GM23338 (cell line): ENCODE data around the gene HSPA9. TPM values are rescaled to one million over a fixed set of nuclear protein-coding genes. Genes with fewer than 3 reads are reported as not detected.

Experiments
- ATAC-seq: fragments of 200-7000 bp; cut with Tn5 transposase; 3 replicates; pipeline ENCODE4 v1.9.1; 2020
- DNase-seq: peaks from one replicate; pipeline ENCODE4 v3.0.0-alpha.2; 2015; ENCODE audit warnings: low spot score
- H2AFZ ChIP-seq: fragments of 200-600 bp; sonication (generic); 2 replicates; pipeline ENCODE4 v1.8.0; 2016; ENCODE audit warnings: antibody characterized with exemption, mild to moderate bottlenecking, moderate library complexity
- H3F3A ChIP-seq: fragments of 200-600 bp; sonication (generic); replicated peaks from 2 replicates; pipeline ENCODE4 v1.8.0; 2017; ENCODE audit warnings: antibody characterized with exemption, mixed run types, low read depth
- H3K27ac ChIP-seq: fragments of 200-600 bp; sonication (generic); 2 replicates; pipeline ENCODE4 v1.6.1; 2016; ENCODE audit warnings: low read depth
- H3K27me3 ChIP-seq: fragments of 200-600 bp; sonication (generic); 2 replicates; pipeline ENCODE4 v1.8.0; 2016; ENCODE audit warnings: mild to moderate bottlenecking, mixed run types, moderate library complexity; ENCODE audit not compliant: insufficient read depth
- H3K36me3 ChIP-seq: fragments of 200-600 bp; sonication (generic); 2 replicates; pipeline ENCODE4 v1.8.0; 2016; ENCODE audit warnings: mild to moderate bottlenecking; ENCODE audit not compliant: insufficient read depth
- H3K4me1 ChIP-seq: fragments of 200-600 bp; sonication (generic); 2 replicates; pipeline ENCODE4 v1.8.0; 2016; ENCODE audit warnings: mild to moderate bottlenecking, moderate library complexity; ENCODE audit not compliant: insufficient read depth
- H3K4me2 ChIP-seq: fragments of 200-600 bp; sonication (generic); 2 replicates; pipeline ENCODE4 v1.7.1; 2017; ENCODE audit warnings: mixed run types
- H3K4me3 ChIP-seq: fragments of 200-600 bp; sonication (generic); 2 replicates; pipeline ENCODE4 v1.6.1; 2016; ENCODE audit warnings: mixed run types
- H3K79me2 ChIP-seq: fragments of 200-600 bp; sonication (generic); replicated peaks from 2 replicates; pipeline ENCODE4 v1.8.0; 2017; ENCODE audit warnings: mild to moderate bottlenecking; ENCODE audit not compliant: insufficient read depth
- H3K9me2 ChIP-seq: fragments of 200-600 bp; sonication (generic); 2 replicates; pipeline ENCODE4 v1.8.0; 2017; ENCODE audit not compliant: insufficient read depth
- H4K20me1 ChIP-seq: fragments of 200-600 bp; sonication (generic); replicated peaks from 2 replicates; pipeline ENCODE4 v1.8.0; 2017; ENCODE audit warnings: mild to moderate bottlenecking; ENCODE audit not compliant: insufficient read depth
- H3K27ac Mint-ChIP-seq: 2 replicates; pipeline ENCODE4 v1.8.0; 2020; ENCODE audit warnings: inconsistent platforms, mild to moderate bottlenecking, moderate library complexity, mixed read lengths
- H3K27me3 Mint-ChIP-seq: 3 replicates; pipeline ENCODE4 v1.8.0; 2022; ENCODE audit warnings: low read depth, mild to moderate bottlenecking, moderate library complexity, mixed read lengths, inconsistent platforms; ENCODE audit not compliant: insufficient read depth, poor library complexity
- H3K36me3 Mint-ChIP-seq: 3 replicates; pipeline ENCODE4 v1.8.0; 2021; ENCODE audit warnings: low read depth, mild to moderate bottlenecking, inconsistent platforms, moderate library complexity, mixed read lengths
- H3K4me1 Mint-ChIP-seq: 3 replicates; pipeline ENCODE4 v1.8.0; 2020; ENCODE audit warnings: mild to moderate bottlenecking, inconsistent platforms, mixed read lengths
- H3K4me3 Mint-ChIP-seq: 3 replicates; pipeline ENCODE4 v1.8.0; 2021; ENCODE audit warnings: moderate library complexity, mild to moderate bottlenecking, inconsistent platforms, mixed read lengths
- H3K9me3 Mint-ChIP-seq: 3 replicates; pipeline ENCODE4 v1.8.0; 2020; ENCODE audit warnings: moderate library complexity, mild to moderate bottlenecking, inconsistent platforms, mixed read lengths
- EZH2 ChIP-seq: fragments of 200-600 bp; sonication (generic); IDR thresholded peaks from one replicate; pipeline ENCODE4 v1.8.0; 2017; ENCODE audit warnings: antibody characterized with exemption, mild to moderate bottlenecking, low read depth; ENCODE audit not compliant: unreplicated experiment
- STAT1 ChIP-seq: IDR thresholded peaks from one replicate; pipeline ENCODE4 v1.6.1; 2016; ENCODE audit warnings: antibody characterized with exemption; ENCODE audit not compliant: unreplicated experiment
- polyA plus RNA-seq: library from polyadenylated mRNA; unstranded; fragments of >200 nt; fragmentation: Nextera tagmentation; extraction: Ambion mirVana; gene quantifications from 2 replicates; pipeline ENCODE4 v1.2.1, GENCODE V29; 2016
- total RNA-seq: library from RNA; depleted of rRNA; stranded (reverse); fragments of >200 nt; shearing (Covaris generic); gene quantifications from 2 replicates; pipeline ENCODE4 v1.2.3, GENCODE V29; 2014
- TF ChIP-seq, protein P1 (sequence below): IDR thresholded peaks from one replicate; pipeline ENCODE4 v1.6.1; 2018; ENCODE audit warnings: antibody characterized with exemption; ENCODE audit not compliant: unreplicated experiment
- TF ChIP-seq, protein P2 (sequence below): IDR thresholded peaks from 2 replicates; pipeline ENCODE4 v1.6.1; 2016; ENCODE audit warnings: antibody characterized with exemption
- TF ChIP-seq, protein P3 (sequence below): fragments of 250-450 bp; sonication (Bioruptor Pico); IDR thresholded peaks from 2 replicates; pipeline ENCODE4 v1.5.0; 2020; ENCODE audit warnings: mild to moderate bottlenecking, moderate library complexity

HSPA9 gene
- total and polyA plus RNA-seq, 2 experiments from 2014 or later: 302 to 751 TPM

DNA sequence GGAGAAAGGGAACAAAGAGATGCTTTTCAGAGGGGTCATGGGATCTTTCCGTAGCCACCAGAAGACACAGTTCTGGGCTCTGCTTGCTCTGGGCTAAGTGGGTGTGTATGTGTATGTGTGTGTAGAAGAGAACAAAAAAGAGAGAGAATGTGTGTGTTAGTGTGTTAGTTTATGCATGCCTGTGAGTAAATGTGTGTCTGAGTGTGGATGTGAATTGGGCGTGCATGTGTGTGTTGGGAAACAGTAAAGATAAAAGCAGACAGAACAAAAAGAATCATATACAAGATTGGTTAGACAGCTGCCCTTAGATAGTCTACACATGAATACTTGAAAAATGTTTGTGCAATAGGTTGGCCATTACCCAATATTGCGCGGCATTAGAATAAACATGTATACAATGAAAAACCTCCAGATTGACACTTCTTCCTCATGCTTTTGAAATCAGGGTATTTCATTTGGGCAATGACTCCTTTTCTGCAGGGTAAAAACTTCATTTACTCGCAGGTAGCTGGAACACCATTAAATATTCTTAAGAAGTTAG is 36.5 kb upstream of the HSPA9 start:
- Histone ChIP-seq H3K27me3 (no peaks in the 10 kb centered on the region), H3K9me2 (no peaks in the 10 kb centered on the region), H3K4me2 (peak overlapping the region; percentile 83), H3F3A (no peaks in the 10 kb centered on the region), H2AFZ (peak overlapping the region; percentile 89), H4K20me1 (no peaks in the 10 kb centered on the region), H3K79me2 (no peaks in the 10 kb centered on the region), H3K4me3 (peak overlapping the region; percentile 60), H3K27ac (no peak overlapping the region), H3K4me1 (peaks cover 17% of the 10 kb centered on the region), H3K36me3 (no peaks in the 10 kb centered on the region)
- Mint-ChIP-seq H3K27ac (peak overlapping the region; percentile 33; the same call in 1 of the 2 replicates), H3K36me3 (no peaks in the 10 kb centered on the region), H3K9me3 (no peaks in the 10 kb centered on the region), H3K4me1 (peaks cover 25% of the 10 kb centered on the region), H3K27me3 (peaks cover 17% of the 10 kb centered on the region), H3K4me3 (peak overlapping the region; percentile 61)
- DNase-seq: no peak
- ATAC-seq: no peak
- TF ChIP-seq, protein P1, sequence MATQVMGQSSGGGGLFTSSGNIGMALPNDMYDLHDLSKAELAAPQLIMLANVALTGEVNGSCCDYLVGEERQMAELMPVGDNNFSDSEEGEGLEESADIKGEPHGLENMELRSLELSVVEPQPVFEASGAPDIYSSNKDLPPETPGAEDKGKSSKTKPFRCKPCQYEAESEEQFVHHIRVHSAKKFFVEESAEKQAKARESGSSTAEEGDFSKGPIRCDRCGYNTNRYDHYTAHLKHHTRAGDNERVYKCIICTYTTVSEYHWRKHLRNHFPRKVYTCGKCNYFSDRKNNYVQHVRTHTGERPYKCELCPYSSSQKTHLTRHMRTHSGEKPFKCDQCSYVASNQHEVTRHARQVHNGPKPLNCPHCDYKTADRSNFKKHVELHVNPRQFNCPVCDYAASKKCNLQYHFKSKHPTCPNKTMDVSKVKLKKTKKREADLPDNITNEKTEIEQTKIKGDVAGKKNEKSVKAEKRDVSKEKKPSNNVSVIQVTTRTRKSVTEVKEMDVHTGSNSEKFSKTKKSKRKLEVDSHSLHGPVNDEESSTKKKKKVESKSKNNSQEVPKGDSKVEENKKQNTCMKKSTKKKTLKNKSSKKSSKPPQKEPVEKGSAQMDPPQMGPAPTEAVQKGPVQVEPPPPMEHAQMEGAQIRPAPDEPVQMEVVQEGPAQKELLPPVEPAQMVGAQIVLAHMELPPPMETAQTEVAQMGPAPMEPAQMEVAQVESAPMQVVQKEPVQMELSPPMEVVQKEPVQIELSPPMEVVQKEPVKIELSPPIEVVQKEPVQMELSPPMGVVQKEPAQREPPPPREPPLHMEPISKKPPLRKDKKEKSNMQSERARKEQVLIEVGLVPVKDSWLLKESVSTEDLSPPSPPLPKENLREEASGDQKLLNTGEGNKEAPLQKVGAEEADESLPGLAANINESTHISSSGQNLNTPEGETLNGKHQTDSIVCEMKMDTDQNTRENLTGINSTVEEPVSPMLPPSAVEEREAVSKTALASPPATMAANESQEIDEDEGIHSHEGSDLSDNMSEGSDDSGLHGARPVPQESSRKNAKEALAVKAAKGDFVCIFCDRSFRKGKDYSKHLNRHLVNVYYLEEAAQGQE: no peak
- TF ChIP-seq, protein P2, sequence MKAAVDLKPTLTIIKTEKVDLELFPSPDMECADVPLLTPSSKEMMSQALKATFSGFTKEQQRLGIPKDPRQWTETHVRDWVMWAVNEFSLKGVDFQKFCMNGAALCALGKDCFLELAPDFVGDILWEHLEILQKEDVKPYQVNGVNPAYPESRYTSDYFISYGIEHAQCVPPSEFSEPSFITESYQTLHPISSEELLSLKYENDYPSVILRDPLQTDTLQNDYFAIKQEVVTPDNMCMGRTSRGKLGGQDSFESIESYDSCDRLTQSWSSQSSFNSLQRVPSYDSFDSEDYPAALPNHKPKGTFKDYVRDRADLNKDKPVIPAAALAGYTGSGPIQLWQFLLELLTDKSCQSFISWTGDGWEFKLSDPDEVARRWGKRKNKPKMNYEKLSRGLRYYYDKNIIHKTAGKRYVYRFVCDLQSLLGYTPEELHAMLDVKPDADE: no peak
- TF ChIP-seq, protein P3, sequence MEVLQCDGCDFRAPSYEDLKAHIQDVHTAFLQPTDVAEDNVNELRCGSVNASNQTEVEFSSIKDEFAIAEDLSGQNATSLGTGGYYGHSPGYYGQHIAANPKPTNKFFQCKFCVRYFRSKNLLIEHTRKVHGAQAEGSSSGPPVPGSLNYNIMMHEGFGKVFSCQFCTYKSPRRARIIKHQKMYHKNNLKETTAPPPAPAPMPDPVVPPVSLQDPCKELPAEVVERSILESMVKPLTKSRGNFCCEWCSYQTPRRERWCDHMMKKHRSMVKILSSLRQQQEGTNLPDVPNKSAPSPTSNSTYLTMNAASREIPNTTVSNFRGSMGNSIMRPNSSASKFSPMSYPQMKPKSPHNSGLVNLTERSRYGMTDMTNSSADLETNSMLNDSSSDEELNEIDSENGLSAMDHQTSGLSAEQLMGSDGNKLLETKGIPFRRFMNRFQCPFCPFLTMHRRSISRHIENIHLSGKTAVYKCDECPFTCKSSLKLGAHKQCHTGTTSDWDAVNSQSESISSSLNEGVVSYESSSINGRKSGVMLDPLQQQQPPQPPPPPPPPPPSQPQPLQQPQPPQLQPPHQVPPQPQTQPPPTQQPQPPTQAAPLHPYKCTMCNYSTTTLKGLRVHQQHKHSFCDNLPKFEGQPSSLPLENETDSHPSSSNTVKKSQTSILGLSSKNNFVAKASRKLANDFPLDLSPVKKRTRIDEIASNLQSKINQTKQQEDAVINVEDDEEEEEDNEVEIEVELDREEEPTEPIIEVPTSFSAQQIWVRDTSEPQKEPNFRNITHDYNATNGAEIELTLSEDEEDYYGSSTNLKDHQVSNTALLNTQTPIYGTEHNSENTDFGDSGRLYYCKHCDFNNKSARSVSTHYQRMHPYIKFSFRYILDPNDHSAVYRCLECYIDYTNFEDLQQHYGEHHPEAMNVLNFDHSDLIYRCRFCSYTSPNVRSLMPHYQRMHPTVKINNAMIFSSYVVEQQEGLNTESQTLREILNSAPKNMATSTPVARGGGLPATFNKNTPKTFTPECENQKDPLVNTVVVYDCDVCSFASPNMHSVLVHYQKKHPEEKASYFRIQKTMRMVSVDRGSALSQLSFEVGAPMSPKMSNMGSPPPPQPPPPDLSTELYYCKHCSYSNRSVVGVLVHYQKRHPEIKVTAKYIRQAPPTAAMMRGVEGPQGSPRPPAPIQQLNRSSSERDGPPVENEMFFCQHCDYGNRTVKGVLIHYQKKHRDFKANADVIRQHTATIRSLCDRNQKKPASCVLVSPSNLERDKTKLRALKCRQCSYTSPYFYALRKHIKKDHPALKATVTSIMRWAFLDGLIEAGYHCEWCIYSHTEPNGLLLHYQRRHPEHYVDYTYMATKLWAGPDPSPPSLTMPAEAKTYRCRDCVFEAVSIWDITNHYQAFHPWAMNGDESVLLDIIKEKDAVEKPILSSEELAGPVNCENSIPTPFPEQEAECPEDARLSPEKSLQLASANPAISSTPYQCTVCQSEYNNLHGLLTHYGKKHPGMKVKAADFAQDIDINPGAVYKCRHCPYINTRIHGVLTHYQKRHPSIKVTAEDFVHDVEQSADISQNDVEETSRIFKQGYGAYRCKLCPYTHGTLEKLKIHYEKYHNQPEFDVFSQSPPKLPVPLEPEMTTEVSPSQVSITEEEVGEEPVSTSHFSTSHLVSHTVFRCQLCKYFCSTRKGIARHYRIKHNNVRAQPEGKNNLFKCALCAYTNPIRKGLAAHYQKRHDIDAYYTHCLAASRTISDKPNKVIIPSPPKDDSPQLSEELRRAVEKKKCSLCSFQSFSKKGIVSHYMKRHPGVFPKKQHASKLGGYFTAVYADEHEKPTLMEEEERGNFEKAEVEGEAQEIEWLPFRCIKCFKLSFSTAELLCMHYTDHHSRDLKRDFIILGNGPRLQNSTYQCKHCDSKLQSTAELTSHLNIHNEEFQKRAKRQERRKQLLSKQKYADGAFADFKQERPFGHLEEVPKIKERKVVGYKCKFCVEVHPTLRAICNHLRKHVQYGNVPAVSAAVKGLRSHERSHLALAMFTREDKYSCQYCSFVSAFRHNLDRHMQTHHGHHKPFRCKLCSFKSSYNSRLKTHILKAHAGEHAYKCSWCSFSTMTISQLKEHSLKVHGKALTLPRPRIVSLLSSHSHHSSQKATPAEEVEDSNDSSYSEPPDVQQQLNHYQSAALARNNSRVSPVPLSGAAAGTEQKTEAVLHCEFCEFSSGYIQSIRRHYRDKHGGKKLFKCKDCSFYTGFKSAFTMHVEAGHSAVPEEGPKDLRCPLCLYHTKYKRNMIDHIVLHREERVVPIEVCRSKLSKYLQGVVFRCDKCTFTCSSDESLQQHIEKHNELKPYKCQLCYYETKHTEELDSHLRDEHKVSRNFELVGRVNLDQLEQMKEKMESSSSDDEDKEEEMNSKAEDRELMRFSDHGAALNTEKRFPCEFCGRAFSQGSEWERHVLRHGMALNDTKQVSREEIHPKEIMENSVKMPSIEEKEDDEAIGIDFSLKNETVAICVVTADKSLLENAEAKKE: no peak
- TF ChIP-seq EZH2 (no peak), STAT1 (no peak)
